GM11168 (cell line): ENCODE results near the gene ASIC3.

ENCODE experiments used
- in situ Hi-C: fragments of 300-500 bp; cut with MboI; formaldehyde crosslinking; loops from one replicate; pipeline ENCODE4 v1.12.0; 2022; ENCODE audit warnings: low sequenced_read_pairs; ENCODE audit not compliant: unreplicated experiment

Gene ASIC3

GRCh38 chr7:151095123-151095797 is 46.9 kb downstream of the ASIC3 start:
- in situ Hi-C loops: no loop called here

- in situ Hi-C loops: no loop called here
Observed at GRCh38 chr7:151095828-151096475, 47.6 kb downstream of the ASIC3 start.

- in situ Hi-C loops: no loop called here
Observed at GRCh38 chr7:151099486-151100211, 51.3 kb downstream of the ASIC3 start.

GRCh38 chr7:151100921-151101320 is 52.6 kb downstream of the ASIC3 start:
- in situ Hi-C loops: no loop called here

GRCh38 chr7:151101621-151102396 is 53.5 kb downstream of the ASIC3 start:
- in situ Hi-C loops: no loop called here
